DND-41 (cell line): ENCODE data around the gene NRN1.

Experiments used
- CTCF ChIP-seq: IDR thresholded peaks from 2 replicates; pipeline ENCODE4 v1.5.1; 2012; ENCODE audit warnings: borderline replicate concordance, low read length, moderate library complexity, mild to moderate bottlenecking; ENCODE audit not compliant: poor library complexity, severe bottlenecking; ENCODE audit errors: extremely low read depth
- EZH2 ChIP-seq: IDR thresholded peaks from 3 replicates; pipeline ENCODE4 v1.6.1; 2012; ENCODE audit warnings: borderline replicate concordance, low read depth, mild to moderate bottlenecking, moderate library complexity, low read length, inconsistent platforms; ENCODE audit not compliant: severe bottlenecking

DNA sequence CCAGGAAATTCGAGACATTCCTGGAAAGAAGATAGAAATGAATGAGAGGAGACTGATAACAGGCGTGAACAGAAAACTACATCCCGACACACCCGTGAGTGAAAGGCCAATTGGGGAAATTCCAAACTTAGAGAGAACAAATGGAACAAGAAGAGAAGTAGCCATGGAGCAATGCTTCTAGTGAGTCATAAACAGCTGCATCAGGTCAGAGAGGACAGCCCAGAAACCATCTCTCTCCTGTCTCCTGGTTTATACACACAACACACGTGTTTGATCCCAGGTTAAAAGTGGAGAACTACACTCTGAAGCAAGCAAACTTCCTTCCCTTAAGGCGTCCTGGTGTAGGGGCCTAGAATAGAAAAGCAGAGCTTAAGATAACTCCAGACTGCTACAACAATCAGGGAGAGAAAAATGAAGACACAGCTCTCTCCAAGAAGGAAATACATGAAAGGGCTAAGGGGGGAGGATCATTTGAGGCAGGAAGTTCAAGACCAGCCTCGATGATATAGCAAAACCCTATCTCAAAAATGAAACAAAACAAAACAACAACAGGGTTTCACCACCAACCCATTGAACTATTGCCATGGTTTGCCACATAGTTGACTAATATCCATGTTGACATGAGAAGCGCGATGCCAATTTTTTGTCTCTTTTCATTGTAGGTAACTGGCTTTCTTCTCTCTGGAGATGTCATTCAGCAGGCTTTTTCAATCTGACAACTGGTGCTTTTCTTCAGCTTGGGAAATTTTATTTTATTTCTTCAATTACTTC is 26.9 kb downstream of the NRN1 start:
- TF ChIP-seq CTCF, result no peak
- TF ChIP-seq EZH2, result no peak
